ENCODE data around the gene ZNF618. TPM values are rescaled to one million over a fixed set of nuclear protein-coding genes. Genes with fewer than 3 reads are reported as not detected.

Gene ZNF618
- total RNA-seq, 1 experiment from 2014 or later, result 1.8 TPM

DNA sequence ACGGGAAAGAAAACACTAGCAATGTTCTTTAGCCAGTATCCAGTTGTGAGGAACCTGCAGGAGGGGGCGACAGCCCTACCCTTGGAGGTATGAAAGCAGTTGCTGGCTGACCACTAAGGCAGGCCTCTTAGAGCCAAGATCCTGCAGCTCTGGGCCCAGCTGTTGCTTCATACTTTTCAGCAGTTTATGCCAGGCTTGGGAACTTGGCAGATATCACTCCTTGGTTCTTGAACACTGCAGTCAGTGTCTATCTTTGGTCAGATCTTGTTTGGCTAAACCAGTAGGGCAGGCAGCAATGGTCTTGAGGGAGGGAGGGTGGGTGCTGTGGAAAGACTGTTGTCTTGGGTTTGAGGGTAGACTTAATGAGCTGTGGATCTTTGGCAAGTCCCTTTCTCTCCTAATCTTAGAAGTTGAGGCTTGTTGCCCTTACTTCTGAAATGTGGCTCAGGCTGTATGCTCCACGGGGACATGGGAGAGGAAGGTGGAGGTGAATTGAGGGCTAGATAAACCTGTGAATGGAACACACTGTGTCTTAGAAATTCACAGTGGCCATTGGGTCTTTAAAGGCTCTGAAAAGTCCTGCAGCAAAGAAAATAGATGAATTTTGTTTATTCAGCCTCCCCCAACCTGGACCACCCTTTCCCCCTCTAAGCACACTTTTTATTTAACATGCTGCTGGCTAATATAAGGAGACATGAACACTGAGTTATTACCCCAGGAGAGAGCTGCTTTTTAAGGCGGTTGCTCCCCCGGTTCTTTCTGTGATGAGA is 37.5 kb downstream of the ZNF618 start:
- no peaks in the 10 kb centered on the region for H3K36me3 ChIP-seq (ENCODE audit: control insufficient read depth, insufficient read depth, low read length)
- no TSS peak for BruUV-seq (replicated peaks)
- H3K4me3 ChIP-seq (ENCODE audit: low read depth in 2 of 2, low read length in 2 of 2), result no peak overlapping the region
- ChIA-PET POLR2A (no interaction called here), CTCF (interaction anchor here (0.5 kb wide), 1 partner anchor 61 kb away, joined by 3 read pairs; no protein-coding TSS in a partner anchor)
- no peak for TF ChIP-seq SIN3A (IDR thresholded peaks at IDR 0.05; ENCODE audit: borderline replicate concordance, insufficient read depth, low read depth, low read length)
- no peak for TF ChIP-seq TCF7L2 (IDR thresholded peaks at IDR 0.05; ENCODE audit: low read depth, low read length)
- TF ChIP-seq, protein P1, sequence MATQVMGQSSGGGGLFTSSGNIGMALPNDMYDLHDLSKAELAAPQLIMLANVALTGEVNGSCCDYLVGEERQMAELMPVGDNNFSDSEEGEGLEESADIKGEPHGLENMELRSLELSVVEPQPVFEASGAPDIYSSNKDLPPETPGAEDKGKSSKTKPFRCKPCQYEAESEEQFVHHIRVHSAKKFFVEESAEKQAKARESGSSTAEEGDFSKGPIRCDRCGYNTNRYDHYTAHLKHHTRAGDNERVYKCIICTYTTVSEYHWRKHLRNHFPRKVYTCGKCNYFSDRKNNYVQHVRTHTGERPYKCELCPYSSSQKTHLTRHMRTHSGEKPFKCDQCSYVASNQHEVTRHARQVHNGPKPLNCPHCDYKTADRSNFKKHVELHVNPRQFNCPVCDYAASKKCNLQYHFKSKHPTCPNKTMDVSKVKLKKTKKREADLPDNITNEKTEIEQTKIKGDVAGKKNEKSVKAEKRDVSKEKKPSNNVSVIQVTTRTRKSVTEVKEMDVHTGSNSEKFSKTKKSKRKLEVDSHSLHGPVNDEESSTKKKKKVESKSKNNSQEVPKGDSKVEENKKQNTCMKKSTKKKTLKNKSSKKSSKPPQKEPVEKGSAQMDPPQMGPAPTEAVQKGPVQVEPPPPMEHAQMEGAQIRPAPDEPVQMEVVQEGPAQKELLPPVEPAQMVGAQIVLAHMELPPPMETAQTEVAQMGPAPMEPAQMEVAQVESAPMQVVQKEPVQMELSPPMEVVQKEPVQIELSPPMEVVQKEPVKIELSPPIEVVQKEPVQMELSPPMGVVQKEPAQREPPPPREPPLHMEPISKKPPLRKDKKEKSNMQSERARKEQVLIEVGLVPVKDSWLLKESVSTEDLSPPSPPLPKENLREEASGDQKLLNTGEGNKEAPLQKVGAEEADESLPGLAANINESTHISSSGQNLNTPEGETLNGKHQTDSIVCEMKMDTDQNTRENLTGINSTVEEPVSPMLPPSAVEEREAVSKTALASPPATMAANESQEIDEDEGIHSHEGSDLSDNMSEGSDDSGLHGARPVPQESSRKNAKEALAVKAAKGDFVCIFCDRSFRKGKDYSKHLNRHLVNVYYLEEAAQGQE (IDR thresholded peaks at IDR 0.05; ENCODE audit: insufficient read depth in 1 of 2, low read depth in 2 of 2, low read length in 1 of 2), result no peak
- TF ChIP-seq POLR2AphosphoS5 (IDR thresholded peaks at IDR 0.05; ENCODE audit: low read depth, low read length), result no peak
- TF ChIP-seq CTCF (IDR thresholded peaks at IDR 0.05), result no peak
- no peak for DNase-seq (ENCODE audit: low read depth, low spot score)
- H3K4me1 ChIP-seq (ENCODE audit: control insufficient read depth, insufficient read depth, low read length), result no peaks in the 10 kb centered on the region
- no peak overlapping the region for H3K27ac ChIP-seq (ENCODE audit: low read length)
- in situ Hi-C loops (cut with HindIII; ENCODE audit: low pct_unique_long_range_greater_than_20kb, low sequenced_read_pairs) (no loop called here), intact Hi-C loops (cut with micrococcal nuclease; ENCODE audit: unreplicated experiment) (no loop called here)
- H3K9me3 ChIP-seq (ENCODE audit: control insufficient read depth, insufficient read depth, low read depth, low read length), result no peaks in the 10 kb centered on the region
- H3K27me3 ChIP-seq (ENCODE audit: control insufficient read depth, insufficient read depth, low read length), result no peaks in the 10 kb centered on the region
- ATAC-seq, result no peak

GRCh38 chr9:113914517-113914916 is 38.4 kb downstream of the ZNF618 start:
- ChIA-PET CTCF (no interaction called here), POLR2A (no interaction called here)
- Histone ChIP-seq H3K4me3 (ENCODE audit: low read depth in 2 of 2, low read length in 2 of 2) (no peak overlapping the region), H3K27ac (ENCODE audit: low read length) (no peak overlapping the region), H3K27me3 (ENCODE audit: control insufficient read depth, insufficient read depth, low read length) (no peaks in the 10 kb centered on the region), H3K9me3 (ENCODE audit: control insufficient read depth, insufficient read depth, low read depth, low read length) (no peaks in the 10 kb centered on the region), H3K36me3 (ENCODE audit: control insufficient read depth, insufficient read depth, low read length) (no peaks in the 10 kb centered on the region), H3K4me1 (ENCODE audit: control insufficient read depth, insufficient read depth, low read length) (no peaks in the 10 kb centered on the region)
- intact Hi-C loops (cut with micrococcal nuclease; ENCODE audit: unreplicated experiment) (no loop called here), in situ Hi-C loops (cut with HindIII; ENCODE audit: low pct_unique_long_range_greater_than_20kb, low sequenced_read_pairs) (no loop called here)
- no peak for ATAC-seq
- DNase-seq (ENCODE audit: low read depth, low spot score), result no peak
- BruUV-seq (replicated peaks), result no TSS peak
- TF ChIP-seq POLR2AphosphoS5 (IDR thresholded peaks at IDR 0.05; ENCODE audit: low read depth, low read length) (no peak), SIN3A (IDR thresholded peaks at IDR 0.05; ENCODE audit: borderline replicate concordance, insufficient read depth, low read depth, low read length) (no peak), CTCF (IDR thresholded peaks at IDR 0.05) (no peak), TCF7L2 (IDR thresholded peaks at IDR 0.05; ENCODE audit: low read depth, low read length) (no peak)
- TF ChIP-seq, protein P1 (IDR thresholded peaks at IDR 0.05; ENCODE audit: insufficient read depth in 1 of 2, low read depth in 2 of 2, low read length in 1 of 2), result no peak

Measured in Panc1 (cell line).